ENCODE results near the gene RPL37A. TPM values are rescaled to one million over a fixed set of nuclear protein-coding genes. Genes with fewer than 3 reads are reported as not detected.

RPL37A gene
- total RNA-seq, 1 donor from 2014 or later = 3,296 TPM

DNA sequence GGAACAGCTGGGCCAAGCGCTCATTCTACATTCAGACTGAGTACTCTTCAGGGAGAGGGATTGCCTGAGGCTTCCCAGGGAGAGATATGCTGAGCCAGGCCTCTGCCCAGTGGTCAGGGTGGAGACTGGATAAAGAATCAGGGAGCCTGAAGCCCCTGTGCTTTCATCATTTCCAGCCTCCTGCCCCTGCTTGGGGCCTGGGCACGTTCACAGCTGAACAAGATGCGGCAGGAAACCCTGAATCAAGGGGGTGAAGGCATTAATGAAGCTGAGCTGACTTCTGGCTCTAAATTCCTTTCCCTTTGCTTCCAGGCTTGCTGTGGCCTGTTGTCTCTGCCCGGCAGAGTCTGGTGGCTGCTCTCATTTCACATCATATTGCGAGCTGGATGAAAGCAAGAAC, 35.0 kb downstream of the RPL37A start:
- no peaks in the 10 kb centered on the region for H3K9me3 Mint-ChIP-seq
- intact Hi-C loops (cut with micrococcal nuclease) = no loop called here
- H3K27me3 Mint-ChIP-seq (ENCODE audit: low read depth) = no peaks in the 10 kb centered on the region
- no peaks in the 10 kb centered on the region for H3K36me3 Mint-ChIP-seq (ENCODE audit: low read depth)
- DNase-seq (ENCODE audit: low spot score) = no peak
- no peak overlapping the region for H3K27ac Mint-ChIP-seq
- H3K4me3 Mint-ChIP-seq (ENCODE audit: low read depth) = no peak overlapping the region
- H3K4me1 Mint-ChIP-seq (ENCODE audit: low read depth) = peaks cover 4% of the 10 kb centered on the region

DNA sequence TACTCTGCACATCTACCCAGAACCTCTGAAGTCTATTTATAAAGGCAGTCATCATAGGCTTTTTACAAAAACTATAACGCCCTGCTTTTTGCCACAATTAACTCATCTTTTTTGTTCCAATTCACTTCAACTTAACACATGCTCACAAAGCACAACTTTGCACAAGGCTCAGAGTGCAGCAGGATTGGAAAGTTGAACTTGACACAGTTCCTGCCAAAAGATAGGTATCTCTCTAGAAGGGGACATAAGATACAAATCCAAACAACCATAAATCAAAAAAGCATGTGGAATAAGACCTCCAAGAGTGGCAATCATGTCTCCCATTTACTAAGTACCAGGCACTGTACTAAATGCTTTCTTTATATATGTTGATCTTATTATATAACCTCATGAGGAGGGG, 36.2 kb downstream of the RPL37A start:
- Mint-ChIP-seq H3K9me3 (no peaks in the 10 kb centered on the region), H3K4me3 (ENCODE audit: low read depth) (no peak overlapping the region), H3K4me1 (ENCODE audit: low read depth) (peaks cover 4% of the 10 kb centered on the region), H3K36me3 (ENCODE audit: low read depth) (no peaks in the 10 kb centered on the region), H3K27ac (no peak overlapping the region), H3K27me3 (ENCODE audit: low read depth) (no peaks in the 10 kb centered on the region)
- intact Hi-C loops (cut with micrococcal nuclease) = no loop called here
- DNase-seq (ENCODE audit: low spot score) = no peak

DNA sequence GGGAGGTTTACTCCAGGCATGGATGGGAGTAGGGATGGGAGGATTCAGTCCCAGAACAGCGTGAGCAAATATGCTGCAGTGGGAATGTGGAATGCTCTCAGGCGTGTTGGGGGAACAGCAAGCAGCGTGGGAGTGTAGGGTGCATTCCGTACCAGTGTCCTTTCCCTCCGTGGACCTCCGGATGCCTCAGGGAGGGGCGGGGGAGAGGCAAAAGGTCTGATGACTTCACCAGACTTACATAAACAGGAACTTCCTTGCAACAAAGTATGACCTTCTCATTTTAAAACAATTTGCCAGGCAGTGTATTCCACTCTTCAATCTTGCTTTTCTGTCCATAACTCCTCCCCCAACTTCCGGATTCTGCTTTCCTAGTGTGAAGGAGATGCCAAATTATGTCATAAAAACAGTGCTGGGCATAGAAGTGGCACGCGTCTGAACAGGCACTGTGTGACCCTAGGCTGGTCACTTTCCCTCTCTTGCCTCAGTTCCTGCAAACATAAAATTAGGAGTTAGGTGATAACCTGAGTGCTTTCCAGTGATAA, 36.9 kb downstream of the RPL37A start:
- no peaks in the 10 kb centered on the region for H3K36me3 Mint-ChIP-seq (ENCODE audit: low read depth)
- intact Hi-C loops (cut with micrococcal nuclease) = no loop called here
- H3K27ac Mint-ChIP-seq = no peak overlapping the region
- H3K9me3 Mint-ChIP-seq = no peaks in the 10 kb centered on the region
- peaks cover 4% of the 10 kb centered on the region for H3K4me1 Mint-ChIP-seq (ENCODE audit: low read depth)
- DNase-seq (ENCODE audit: low spot score) = no peak
- no peaks in the 10 kb centered on the region for H3K27me3 Mint-ChIP-seq (ENCODE audit: low read depth)
- no peak overlapping the region for H3K4me3 Mint-ChIP-seq (ENCODE audit: low read depth)

DNA sequence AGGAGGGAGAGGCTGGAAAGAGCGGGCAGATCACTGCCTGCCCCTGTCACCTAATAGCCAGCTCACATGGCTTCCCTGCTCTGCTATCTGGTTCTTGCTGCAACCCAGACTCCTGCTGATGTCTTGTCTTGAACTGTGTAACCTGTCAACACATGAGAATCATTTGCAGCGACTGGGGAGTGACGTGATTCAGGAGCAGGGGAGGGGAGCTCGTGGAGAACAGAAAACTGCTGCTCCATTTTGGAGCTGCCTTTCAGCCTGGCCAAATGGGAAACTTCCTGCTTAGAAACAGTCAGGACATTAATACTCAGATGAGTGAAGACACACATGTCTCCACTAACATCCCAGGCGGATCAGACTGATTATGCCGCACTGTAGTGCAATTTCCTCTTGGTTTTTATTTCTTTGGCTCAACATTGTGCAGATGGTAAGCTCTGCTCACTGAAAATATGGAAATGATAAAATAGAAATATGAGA, 38.1 kb downstream of the RPL37A start:
- peaks cover 4% of the 10 kb centered on the region for H3K4me1 Mint-ChIP-seq (ENCODE audit: low read depth)
- intact Hi-C loops (cut with micrococcal nuclease) = no loop called here
- H3K9me3 Mint-ChIP-seq = no peaks in the 10 kb centered on the region
- H3K36me3 Mint-ChIP-seq (ENCODE audit: low read depth) = no peaks in the 10 kb centered on the region
- no peaks in the 10 kb centered on the region for H3K27me3 Mint-ChIP-seq (ENCODE audit: low read depth)
- no peak overlapping the region for H3K4me3 Mint-ChIP-seq (ENCODE audit: low read depth)
- no peak overlapping the region for H3K27ac Mint-ChIP-seq
- DNase-seq (ENCODE audit: low spot score) = no peak

DNA sequence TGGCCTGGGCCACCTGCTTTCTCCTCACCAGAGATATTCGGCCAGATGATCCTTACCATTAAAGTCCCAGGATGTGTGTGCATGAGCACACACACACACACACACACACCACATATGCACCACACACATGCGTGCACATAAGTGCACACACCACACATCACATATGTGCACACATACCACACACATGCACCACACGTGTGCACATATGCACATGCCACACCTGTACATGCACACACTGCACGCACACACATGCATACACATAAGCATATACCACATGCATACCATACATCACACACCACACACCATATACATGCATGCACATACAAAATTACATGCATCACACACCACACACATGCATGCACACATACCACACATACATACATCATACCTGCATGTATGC, 38.7 kb downstream of the RPL37A start:
- Mint-ChIP-seq H3K27me3 (ENCODE audit: low read depth) (no peaks in the 10 kb centered on the region), H3K4me1 (ENCODE audit: low read depth) (peaks cover 4% of the 10 kb centered on the region), H3K36me3 (ENCODE audit: low read depth) (no peaks in the 10 kb centered on the region), H3K4me3 (ENCODE audit: low read depth) (no peak overlapping the region), H3K9me3 (no peaks in the 10 kb centered on the region), H3K27ac (no peak overlapping the region)
- no peak for DNase-seq (ENCODE audit: low spot score)
- intact Hi-C loops (cut with micrococcal nuclease) = no loop called here

DNA sequence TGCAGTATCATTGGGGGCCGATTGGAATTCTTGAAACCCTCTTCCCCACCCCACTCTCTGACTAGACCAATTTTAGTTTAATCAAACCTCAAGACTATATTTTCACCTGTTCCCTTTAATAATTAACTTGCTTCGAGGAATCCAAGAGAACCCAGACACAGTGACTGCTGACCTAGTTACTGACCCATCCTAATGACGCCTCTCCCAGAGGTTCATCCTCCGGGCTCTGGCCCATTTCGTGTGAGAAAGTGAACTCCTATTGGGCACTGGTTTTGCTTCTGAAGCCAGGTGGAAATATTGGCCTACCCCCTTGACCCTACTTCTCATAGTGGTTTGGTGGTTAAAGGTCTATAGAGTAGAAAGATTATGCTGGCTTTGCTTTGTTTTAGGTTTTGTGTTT, 39.9 kb downstream of the RPL37A start:
- no peak overlapping the region for H3K4me3 Mint-ChIP-seq (ENCODE audit: low read depth)
- no peak overlapping the region for H3K27ac Mint-ChIP-seq
- DNase-seq (ENCODE audit: low spot score) = no peak
- no peaks in the 10 kb centered on the region for H3K36me3 Mint-ChIP-seq (ENCODE audit: low read depth)
- H3K9me3 Mint-ChIP-seq = no peaks in the 10 kb centered on the region
- H3K4me1 Mint-ChIP-seq (ENCODE audit: low read depth) = peaks cover 4% of the 10 kb centered on the region
- intact Hi-C loops (cut with micrococcal nuclease) = no loop called here
- no peaks in the 10 kb centered on the region for H3K27me3 Mint-ChIP-seq (ENCODE audit: low read depth)

DNA sequence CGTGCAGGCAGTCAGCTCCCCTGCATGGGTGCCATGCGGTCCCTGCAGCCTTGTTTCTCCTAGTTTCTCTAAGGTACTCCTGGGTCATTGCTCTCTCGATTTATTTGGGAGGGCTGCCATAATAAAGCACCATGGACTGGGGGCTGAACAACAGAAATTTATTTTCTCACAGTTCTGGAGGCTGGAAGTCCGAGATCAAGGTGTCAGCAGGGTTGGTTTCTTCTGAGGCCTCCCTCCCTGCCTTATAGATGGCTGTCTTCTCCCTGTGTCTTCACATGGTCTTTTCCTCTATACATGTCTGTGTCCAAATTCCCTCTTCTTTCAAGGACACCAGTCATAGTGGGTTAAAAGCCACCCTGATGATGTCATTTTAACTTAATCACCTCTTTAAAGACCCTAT, 40.5 kb downstream of the RPL37A start:
- intact Hi-C loops (cut with micrococcal nuclease) = no loop called here
- H3K4me3 Mint-ChIP-seq (ENCODE audit: low read depth) = no peak overlapping the region
- DNase-seq (ENCODE audit: low spot score) = no peak
- H3K27me3 Mint-ChIP-seq (ENCODE audit: low read depth) = no peaks in the 10 kb centered on the region
- H3K27ac Mint-ChIP-seq = no peak overlapping the region
- no peaks in the 10 kb centered on the region for H3K9me3 Mint-ChIP-seq
- peaks cover 4% of the 10 kb centered on the region for H3K4me1 Mint-ChIP-seq (ENCODE audit: low read depth)
- H3K36me3 Mint-ChIP-seq (ENCODE audit: low read depth) = no peaks in the 10 kb centered on the region

DNA sequence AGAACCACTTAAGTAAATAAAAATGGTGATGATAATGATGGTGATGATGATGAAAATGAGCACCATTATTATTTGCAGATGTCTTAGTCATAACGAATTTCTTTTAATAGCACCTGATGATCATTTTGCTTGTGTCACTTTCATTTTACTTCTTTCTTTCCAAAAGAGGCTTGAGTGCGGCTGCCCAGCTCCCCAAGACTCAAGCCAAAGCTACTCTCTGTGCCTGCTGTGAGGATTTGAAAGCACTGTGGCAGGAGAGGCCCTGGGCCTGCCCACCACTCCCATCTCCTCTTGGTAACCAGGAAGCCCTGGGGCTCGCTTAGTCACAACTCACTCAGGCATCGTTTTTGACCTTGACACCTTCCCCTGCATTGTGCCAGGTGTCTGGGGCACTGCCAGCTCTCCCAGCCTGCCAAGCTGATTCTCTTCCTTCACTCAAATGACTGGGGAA, 41.2 kb downstream of the RPL37A start:
- Mint-ChIP-seq H3K4me1 (ENCODE audit: low read depth) (peaks cover 4% of the 10 kb centered on the region), H3K27ac (no peak overlapping the region), H3K4me3 (ENCODE audit: low read depth) (no peak overlapping the region), H3K9me3 (no peaks in the 10 kb centered on the region), H3K36me3 (ENCODE audit: low read depth) (no peaks in the 10 kb centered on the region), H3K27me3 (ENCODE audit: low read depth) (peaks cover under 1% of the 10 kb centered on the region)
- intact Hi-C loops (cut with micrococcal nuclease) = no loop called here
- DNase-seq (ENCODE audit: low spot score) = no peak

DNA sequence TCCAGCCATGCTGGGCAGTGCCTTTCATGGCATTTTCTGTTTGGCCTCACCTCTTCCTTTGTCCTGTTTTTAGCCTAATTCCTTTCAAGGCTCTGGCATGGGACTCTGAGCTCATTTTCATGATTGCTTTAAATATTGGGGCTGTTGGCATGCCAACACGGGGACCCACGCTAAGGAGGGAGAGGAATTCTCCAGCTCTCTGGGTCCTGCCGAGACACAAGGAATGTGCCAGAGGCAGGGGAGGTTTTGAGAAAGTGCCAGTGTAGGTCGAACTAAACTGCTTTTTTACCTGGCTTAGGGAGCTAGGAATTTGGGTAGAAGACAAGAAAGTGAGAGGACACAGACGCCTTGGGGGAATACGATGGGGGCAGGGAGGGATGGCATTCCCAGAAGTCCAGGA, 42.3 kb downstream of the RPL37A start:
- Mint-ChIP-seq H3K4me1 (ENCODE audit: low read depth) (no peaks in the 10 kb centered on the region), H3K9me3 (no peaks in the 10 kb centered on the region), H3K36me3 (ENCODE audit: low read depth) (no peaks in the 10 kb centered on the region), H3K27ac (no peak overlapping the region), H3K4me3 (ENCODE audit: low read depth) (no peak overlapping the region), H3K27me3 (ENCODE audit: low read depth) (peaks cover 9% of the 10 kb centered on the region)
- no peak for DNase-seq (ENCODE audit: low spot score)
- intact Hi-C loops (cut with micrococcal nuclease) = no loop called here

DNA sequence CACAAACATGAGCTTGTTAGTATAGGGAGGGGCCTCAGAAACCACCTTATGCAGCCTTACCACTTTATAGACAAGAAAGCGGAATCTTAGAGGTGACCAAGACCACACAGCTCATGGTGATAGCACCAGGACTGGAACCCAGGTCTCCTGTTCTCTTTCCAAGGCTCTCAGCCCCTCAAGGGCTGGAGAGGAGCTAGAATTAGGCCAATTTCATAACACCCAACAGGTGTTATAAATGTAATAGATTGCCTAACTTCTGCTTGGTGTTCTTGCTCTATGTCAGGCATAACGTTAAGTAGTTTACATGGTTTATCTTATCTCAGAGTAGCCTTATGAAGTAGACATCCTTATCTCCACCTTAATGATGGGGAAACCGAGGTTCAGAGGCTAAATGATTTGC, 42.9 kb downstream of the RPL37A start:
- Mint-ChIP-seq H3K36me3 (ENCODE audit: low read depth) (no peaks in the 10 kb centered on the region), H3K27me3 (ENCODE audit: low read depth) (peaks cover 9% of the 10 kb centered on the region), H3K4me3 (ENCODE audit: low read depth) (no peak overlapping the region), H3K4me1 (ENCODE audit: low read depth) (no peaks in the 10 kb centered on the region), H3K9me3 (no peaks in the 10 kb centered on the region), H3K27ac (no peak overlapping the region)
- DNase-seq (ENCODE audit: low spot score) = no peak
- intact Hi-C loops (cut with micrococcal nuclease) = no loop called here

DNA sequence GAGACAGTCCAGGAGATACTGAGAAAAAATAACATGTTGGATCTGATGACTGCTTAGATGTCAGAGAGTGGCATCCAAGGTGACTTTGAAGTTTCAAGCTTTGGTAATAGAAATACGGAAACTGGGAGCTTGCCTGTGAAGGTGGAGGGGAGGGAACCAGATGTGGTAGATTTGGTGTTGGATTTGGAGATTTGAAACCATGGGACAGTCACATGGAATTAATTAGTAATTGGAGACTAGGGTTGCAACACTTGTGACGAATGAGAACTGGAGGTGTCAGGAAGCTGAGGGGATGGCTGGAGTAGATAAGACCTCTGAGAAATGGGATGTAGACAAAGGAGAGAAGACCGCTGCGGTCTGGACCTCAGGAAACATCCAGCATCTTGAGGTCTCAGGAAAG, 46.7 kb downstream of the RPL37A start:
- Mint-ChIP-seq H3K4me1 (ENCODE audit: low read depth) (no peaks in the 10 kb centered on the region), H3K36me3 (ENCODE audit: low read depth) (no peaks in the 10 kb centered on the region), H3K27ac (no peak overlapping the region), H3K27me3 (ENCODE audit: low read depth) (peaks cover 9% of the 10 kb centered on the region), H3K4me3 (ENCODE audit: low read depth) (no peak overlapping the region), H3K9me3 (no peaks in the 10 kb centered on the region)
- intact Hi-C loops (cut with micrococcal nuclease) = no loop called here
- no peak for DNase-seq (ENCODE audit: low spot score)

DNA sequence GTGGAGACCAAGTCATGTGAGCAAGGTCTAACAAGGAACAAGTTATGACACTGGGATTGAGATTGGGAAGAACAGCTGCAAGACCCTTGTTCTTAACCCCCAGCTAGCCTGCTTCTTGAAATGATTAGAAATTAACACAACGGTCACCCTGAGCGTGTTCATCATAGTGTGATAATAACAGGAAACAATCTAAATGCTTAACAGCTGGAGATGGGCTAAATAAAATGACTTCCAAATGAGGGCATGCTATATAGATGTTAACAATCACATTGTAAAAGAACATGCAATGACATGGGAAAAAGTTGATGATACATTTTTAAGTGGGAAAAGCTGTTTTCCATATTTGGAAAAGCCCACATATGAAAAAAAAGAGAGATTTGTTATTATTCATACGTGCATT, 47.6 kb downstream of the RPL37A start:
- intact Hi-C loops (cut with micrococcal nuclease) = no loop called here
- no peak overlapping the region for H3K27ac Mint-ChIP-seq
- H3K9me3 Mint-ChIP-seq = no peaks in the 10 kb centered on the region
- peaks cover 9% of the 10 kb centered on the region for H3K27me3 Mint-ChIP-seq (ENCODE audit: low read depth)
- no peaks in the 10 kb centered on the region for H3K4me1 Mint-ChIP-seq (ENCODE audit: low read depth)
- no peak overlapping the region for H3K4me3 Mint-ChIP-seq (ENCODE audit: low read depth)
- no peak for DNase-seq (ENCODE audit: low spot score)
- H3K36me3 Mint-ChIP-seq (ENCODE audit: low read depth) = no peaks in the 10 kb centered on the region

DNA sequence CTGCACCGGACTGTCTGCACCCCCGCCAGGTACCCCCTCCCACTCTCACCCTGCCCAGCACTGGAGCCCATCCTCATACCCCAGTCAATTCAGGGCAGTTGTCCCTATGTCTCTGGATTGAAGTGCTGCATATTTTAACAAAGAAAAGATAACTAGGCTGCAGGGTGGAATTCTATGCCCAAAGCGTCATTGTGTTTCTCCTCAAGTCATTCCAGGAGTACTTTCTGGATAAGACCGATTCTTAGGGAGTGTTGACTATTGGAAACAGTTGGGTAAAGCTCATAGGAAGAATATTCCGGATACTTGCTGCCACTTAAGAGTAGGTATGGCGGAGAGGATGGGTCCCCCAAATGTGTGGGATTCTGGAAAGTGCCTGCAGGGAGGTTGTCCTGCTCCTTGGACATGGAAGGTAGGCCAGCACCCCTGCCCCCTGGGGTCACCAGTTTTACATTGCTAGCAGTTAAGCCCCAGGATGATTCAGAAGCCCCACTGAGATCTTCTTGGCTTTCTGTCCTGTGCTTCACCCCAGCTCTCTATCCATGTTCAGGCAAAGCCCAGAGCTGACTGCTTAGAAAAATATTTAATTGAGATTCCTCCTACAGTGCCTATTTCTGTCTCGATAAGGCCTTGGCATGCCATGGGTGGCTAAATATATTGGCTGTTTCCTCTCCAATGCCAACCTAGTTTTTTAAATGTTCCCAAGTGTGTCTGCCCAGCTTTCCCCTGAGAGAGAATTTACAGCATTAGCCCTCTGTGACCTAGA, 48.2 kb downstream of the RPL37A start:
- peaks cover 9% of the 10 kb centered on the region for H3K27me3 Mint-ChIP-seq (ENCODE audit: low read depth)
- intact Hi-C loops (cut with micrococcal nuclease) = no loop called here
- H3K9me3 Mint-ChIP-seq = no peaks in the 10 kb centered on the region
- no peaks in the 10 kb centered on the region for H3K4me1 Mint-ChIP-seq (ENCODE audit: low read depth)
- H3K36me3 Mint-ChIP-seq (ENCODE audit: low read depth) = no peaks in the 10 kb centered on the region
- H3K4me3 Mint-ChIP-seq (ENCODE audit: low read depth) = no peak overlapping the region
- no peak overlapping the region for H3K27ac Mint-ChIP-seq
- DNase-seq (ENCODE audit: low spot score) = no peak
